HCT116 (cell line): ENCODE data around the gene EIF3A. TPM values are rescaled to one million over a fixed set of nuclear protein-coding genes. Genes with fewer than 3 reads are reported as not detected.
A peak's percentile ranks its signal among the peaks of the same experiment; 100 is the strongest.

ENCODE experiments used
- ATAC-seq: fragments of 200-7000 bp; cut with Tn5 transposase; 2 replicates; pipeline ENCODE4 v1.9.1; 2020; ENCODE audit warnings: mild to moderate bottlenecking, moderate library complexity
- BruUV-seq: library from RNA; stranded (reverse); fragments of 400-500 nt; replicated peaks from 2 replicates; lab custom pipeline; 2021; lab: Mats Ljungman, UMichigan
- CTCF ChIA-PET: fragments of 300-600 bp; sonication (Branson Sonifier 250); formaldehyde crosslinking; loops from one replicate; lab custom pipeline; 2021; ENCODE audit warnings: antibody characterized with exemption; lab: Charles Lee
- POLR2A ChIA-PET: fragments of 300-600, 350-600 bp; sonication (Branson Sonifier 250); formaldehyde crosslinking; loops from one replicate; lab custom pipeline; 2021; ENCODE audit warnings: antibody characterized with exemption; lab: Charles Lee
- RAD21 ChIA-PET, 2 experiments: fragments of 300-600 bp; sonication (Branson Sonifier 250); formaldehyde crosslinking; loops; one replicate each; lab custom pipeline; 2023; ENCODE audit warnings: low total read pairs in 2 of 2; ENCODE audit not compliant: uncharacterized antibody in 2 of 2, unreplicated experiment in 2 of 2, low non-redundant PET in 1 of 2; lab: Charles Lee
- DNase-seq: peaks from one replicate; pipeline ENCODE4 v3.0.0-alpha.2; 2010; ENCODE audit warnings: low read depth, low spot score
- H2AFZ ChIP-seq: fragments of 200-600 bp; shearing (Covaris generic), sonication (generic); 2 replicates; pipeline ENCODE4 v1.6.1; 2017; ENCODE audit warnings: low read depth, mixed run types, mixed read lengths, antibody characterized with exemption, low read length; ENCODE audit not compliant: poor library complexity, severe bottlenecking
- H3K27ac ChIP-seq: 2 replicates; pipeline ENCODE4 v1.5.1; 2012; ENCODE audit warnings: low read depth, low read length
- H3K27me3 ChIP-seq: fragments of 200-600 bp; sonication (generic); 2 replicates; pipeline ENCODE4 v1.6.1; 2016; ENCODE audit warnings: mixed run types, low read length, mixed read lengths; ENCODE audit not compliant: insufficient read depth
- H3K36me3 ChIP-seq, 2 experiments: fragments of 200-500 bp in 1 of 2; fragments of 200-600 bp in 1 of 2; sonication (Bioruptor generic) in 1 of 2; sonication (generic) in 1 of 2; 2 replicates each; pipeline versions ENCODE4 v1.5.1 to v1.6.1; 2014 to 2016; ENCODE audit warnings: low read length in 2 of 2, inconsistent platforms in 1 of 2, mixed read lengths in 1 of 2, mixed run types in 1 of 2; ENCODE audit not compliant: insufficient read depth in 2 of 2, control insufficient read depth in 1 of 2
- H3K4me1 ChIP-seq, 2 experiments: fragments of 200-600 bp in 1 of 2; sonication (generic) in 1 of 2; 2 replicates each; pipeline versions ENCODE4 v1.5.1 to v1.6.1; 2012 to 2017; ENCODE audit warnings: low read length in 2 of 2, inconsistent platforms in 1 of 2, mild to moderate bottlenecking in 1 of 2, mixed read lengths in 1 of 2, mixed run types in 1 of 2, moderate library complexity in 1 of 2; ENCODE audit not compliant: insufficient read depth in 2 of 2, control insufficient read depth in 1 of 2
- H3K4me2 ChIP-seq: fragments of 200-600 bp; sonication (generic); 2 replicates; pipeline ENCODE4 v1.6.1; 2017; ENCODE audit warnings: mixed run types, low read length, mixed read lengths
- H3K4me3 ChIP-seq, 2 experiments: fragments of 200-600 bp in 1 of 2; sonication (generic) in 1 of 2; replicated peaks in 1 of 2; 2 replicates each; pipeline ENCODE4 v1.5.1; 2011 to 2016; ENCODE audit warnings: low read length in 2 of 2, control low read depth in 1 of 2, low read depth in 1 of 2, mild to moderate bottlenecking in 1 of 2, mixed read lengths in 1 of 2, mixed run types in 1 of 2
- H3K79me2 ChIP-seq: fragments of 200-600 bp; sonication (generic); 2 replicates; pipeline ENCODE4 v1.6.1; 2017; ENCODE audit warnings: mild to moderate bottlenecking, mixed run types, low read length, moderate library complexity, mixed read lengths; ENCODE audit not compliant: insufficient read depth
- H3K9ac ChIP-seq: fragments of 200-600 bp; sonication (generic); 2 replicates; pipeline ENCODE4 v1.6.1; 2016; ENCODE audit warnings: low read length, mixed read lengths
- H3K9me2 ChIP-seq: fragments of 200-600 bp; sonication (generic), shearing (Covaris generic); 2 replicates; pipeline ENCODE4 v1.6.1; 2017; ENCODE audit warnings: mixed run types, mild to moderate bottlenecking, moderate library complexity; ENCODE audit not compliant: insufficient read depth
- H3K9me3 ChIP-seq, 2 experiments: fragments of 200-500 bp in 1 of 2; fragments of 200-600 bp in 1 of 2; sonication (Bioruptor generic) in 1 of 2; sonication (generic) in 1 of 2; 2 replicates each; pipeline ENCODE4 v1.6.1; 2014 to 2017; ENCODE audit warnings: low read length in 2 of 2, mixed read lengths in 2 of 2, inconsistent platforms in 1 of 2, low read depth in 1 of 2, mild to moderate bottlenecking in 1 of 2, mixed run types in 1 of 2, moderate library complexity in 1 of 2; ENCODE audit not compliant: control insufficient read depth in 1 of 2, insufficient read depth in 1 of 2
- H4K20me1 ChIP-seq: fragments of 200-600 bp; sonication (generic), shearing (Covaris generic); 2 replicates; pipeline ENCODE4 v1.6.1; 2017; ENCODE audit warnings: mixed run types, mild to moderate bottlenecking, moderate library complexity; ENCODE audit not compliant: insufficient read depth
- ATF3 ChIP-seq: IDR thresholded peaks from 2 replicates; pipeline ENCODE4 v1.6.1; 2012
- CBX3 ChIP-seq: IDR thresholded peaks from 2 replicates; pipeline ENCODE4 v1.6.1; 2012; ENCODE audit warnings: low read depth
- CTCF ChIP-seq, 3 experiments: fragments of 200-600 bp in 1 of 3; sonication (generic) in 1 of 3; IDR thresholded peaks in 2 of 3; conservative IDR thresholded peaks in 1 of 3; 2 replicates each; pipeline ENCODE4 v1.5.1; 2012 to 2017; ENCODE audit warnings: low read depth in 2 of 3, low read length in 2 of 3, antibody characterized with exemption in 1 of 3, borderline replicate concordance in 1 of 3, control low read depth in 1 of 3, mild to moderate bottlenecking in 1 of 3, mixed read lengths in 1 of 3, mixed run types in 1 of 3, moderate library complexity in 1 of 3; ENCODE audit not compliant: insufficient read depth in 1 of 3
- EGR1 ChIP-seq: IDR thresholded peaks from 2 replicates; pipeline ENCODE4 v1.6.1; 2012; ENCODE audit warnings: low read depth
- ELF1 ChIP-seq: IDR thresholded peaks from 2 replicates; pipeline ENCODE4 v1.6.1; 2012; ENCODE audit warnings: low read depth, borderline replicate concordance
- EZH2 ChIP-seq: fragments of 200-600 bp; sonication (generic); IDR thresholded peaks from 2 replicates; pipeline ENCODE4 v1.6.1; 2017; ENCODE audit warnings: antibody characterized with exemption, mixed run types
- EZH2phosphoT487 ChIP-seq: fragments of 200-600 bp; IDR thresholded peaks from 2 replicates; pipeline ENCODE4 v1.6.1; 2018; ENCODE audit warnings: antibody characterized with exemption, borderline replicate concordance
- FOSL1 ChIP-seq: IDR thresholded peaks from 2 replicates; pipeline ENCODE4 v1.6.1; 2012; ENCODE audit warnings: low read depth
- JUND ChIP-seq: IDR thresholded peaks from 2 replicates; pipeline ENCODE4 v1.6.1; 2012
- MAX ChIP-seq: IDR thresholded peaks from 2 replicates; pipeline ENCODE4 v1.6.1; 2012
- POLR2A ChIP-seq: IDR thresholded peaks from 2 replicates; pipeline ENCODE4 v1.7.0; 2011; ENCODE audit warnings: borderline replicate concordance; ENCODE audit not compliant: insufficient read depth, insufficient read length; ENCODE audit errors: extremely low read depth
- POLR2AphosphoS5 ChIP-seq: IDR thresholded peaks from 2 replicates; pipeline ENCODE4 v1.6.1; 2011; ENCODE audit warnings: mild to moderate bottlenecking, low read depth, low read length, moderate library complexity
- RAD21 ChIP-seq: IDR thresholded peaks from 2 replicates; pipeline ENCODE4 v1.6.1; 2012; ENCODE audit warnings: low read depth, mild to moderate bottlenecking
- SIN3A ChIP-seq: IDR thresholded peaks from 2 replicates; pipeline ENCODE4 v1.6.1; 2012; ENCODE audit warnings: low read depth
- SP1 ChIP-seq: IDR thresholded peaks from 2 replicates; pipeline ENCODE4 v1.6.1; 2012; ENCODE audit warnings: low read depth
- SRF ChIP-seq: IDR thresholded peaks from 2 replicates; pipeline ENCODE4 v1.6.1; 2012; ENCODE audit warnings: low read depth
- TCF7L2 ChIP-seq: IDR thresholded peaks from 2 replicates; pipeline ENCODE4 v1.7.0; 2011; ENCODE audit warnings: borderline replicate concordance, inconsistent platforms; ENCODE audit not compliant: insufficient read depth, insufficient read length; ENCODE audit errors: extremely low read depth
- YY1 ChIP-seq: IDR thresholded peaks from 2 replicates; pipeline ENCODE4 v1.6.1; 2011; ENCODE audit warnings: low read length, low read depth, moderate library complexity, mild to moderate bottlenecking; ENCODE audit not compliant: insufficient replicate concordance; ENCODE audit errors: extremely low read depth
- ZFX ChIP-seq: fragments of 450-650 bp; IDR thresholded peaks from 2 replicates; pipeline ENCODE4 v1.6.1; 2017
- ZNF274 ChIP-seq: fragments of 200-500 bp; sonication (Bioruptor generic); IDR thresholded peaks from 2 replicates; pipeline ENCODE4 v1.6.1; 2014; ENCODE audit warnings: mild to moderate bottlenecking, low read depth, low read length, inconsistent platforms
- intact Hi-C: fragments of 100-400 bp; cut with micrococcal nuclease; formaldehyde crosslinking; loops from 2 replicates; pipeline ENCODE4 v1.10.0; 2022
- total RNA-seq: library from RNA; stranded (reverse); gene quantifications from one replicate; pipeline ENCODE4 v1.2.1, GENCODE V29; 2021; ENCODE audit not compliant: unreplicated experiment

Gene EIF3A
- total RNA-seq, 1 experiment from 2014 or later, result 271 TPM

DNA sequence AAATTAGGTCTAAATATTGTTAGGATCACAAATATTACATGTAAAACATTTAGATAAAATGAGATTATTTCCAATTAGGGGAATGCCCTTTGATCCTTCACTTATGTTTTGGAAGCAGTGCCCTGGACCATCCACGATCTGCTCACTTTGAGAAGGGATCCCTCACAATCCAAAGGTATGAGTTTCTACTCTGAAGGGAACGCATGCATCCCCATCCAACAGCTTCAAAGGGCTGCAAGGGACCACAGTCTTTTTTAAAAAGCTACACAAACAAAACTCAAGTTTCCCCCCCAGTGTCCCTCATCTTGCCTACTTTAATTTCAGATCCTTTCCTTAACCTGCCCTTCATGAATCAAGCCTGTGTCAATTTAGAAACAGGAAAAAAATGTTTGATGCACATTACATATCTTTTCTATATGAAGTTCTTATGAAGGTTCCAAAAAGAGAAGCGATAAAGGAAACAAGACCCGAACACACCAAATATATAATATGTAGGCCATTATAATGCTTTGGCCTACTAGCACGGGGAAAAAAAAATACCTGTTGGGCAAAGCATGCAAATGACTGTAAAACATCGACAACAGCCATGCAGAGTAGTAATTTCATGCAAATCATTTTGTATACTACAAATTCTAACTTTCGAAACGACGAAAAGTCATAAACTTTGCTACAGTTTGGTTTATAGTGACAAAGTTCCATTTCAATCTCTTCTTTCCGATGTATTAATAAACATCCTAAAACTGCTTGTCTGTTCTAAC, 2.0 kb downstream of the EIF3A start:
- CTCF ChIA-PET, result no interaction called here
- TF ChIP-seq TCF7L2, result no peak
- TF ChIP-seq SRF, result no peak
- TF ChIP-seq EZH2phosphoT487, result no peak
- TF ChIP-seq, all 23 proteins: peak for 0
- peaks cover 5 to 37% of the 10 kb centered on the region in 2 experiments; a peak in 3 of 4 replicates for H3K36me3 ChIP-seq
- no peak overlapping the region for H3K27ac ChIP-seq
- BruUV-seq, result no TSS peak
- peaks cover 48% of the 10 kb centered on the region for H4K20me1 ChIP-seq
- H3K9ac ChIP-seq, result peak overlapping the region; percentile 100
- intact Hi-C loops, result loop anchor here (1.0 kb wide), 1 partner anchor 26 kb away; the partner anchor contains the start of gene DENND10
- ATAC-seq (no peak), DNase-seq (no peak)
- H3K27me3 ChIP-seq, result no peaks in the 10 kb centered on the region
- no peaks in the 10 kb centered on the region for H3K9me2 ChIP-seq
- no peaks in the 10 kb centered on the region for H3K9me3 ChIP-seq
- peaks cover 22 to 40% of the 10 kb centered on the region in 2 experiments for H3K4me1 ChIP-seq
- peak overlapping the region; percentile 83 to 98 for H3K4me3 ChIP-seq
- H2AFZ ChIP-seq, result no peak overlapping the region
- POLR2A ChIA-PET, result no interaction called here
- peaks cover 80% of the 10 kb centered on the region for H3K79me2 ChIP-seq
- RAD21 ChIA-PET, result no interaction called here
- peak overlapping the region; percentile 87 for H3K4me2 ChIP-seq

- peaks cover 46 to 68% of the 10 kb centered on the region in 2 experiments for H3K36me3 ChIP-seq
- CTCF ChIA-PET, result no interaction called here
- H3K4me3 ChIP-seq, result no peak overlapping the region
- no peak overlapping the region for H2AFZ ChIP-seq
- peaks cover 100% of the 10 kb centered on the region for H3K79me2 ChIP-seq
- no peak overlapping the region for H3K27ac ChIP-seq
- no TSS peak for BruUV-seq
- intact Hi-C loops, result loop anchor here (5.0 kb wide), 1 partner anchor 36 kb away; no protein-coding TSS in a partner anchor
- no peak for TF ChIP-seq EZH2phosphoT487
- no peak for TF ChIP-seq SP1
- no peak for TF ChIP-seq ZNF274
- TF ChIP-seq ATF3, result no peak
- TF ChIP-seq RAD21, result no peak
- no peak for TF ChIP-seq POLR2A
- TF ChIP-seq EZH2, result no peak
- no peak for TF ChIP-seq ELF1
- no peak for TF ChIP-seq EGR1
- TF ChIP-seq SIN3A, result no peak
- TF ChIP-seq POLR2AphosphoS5, result no peak
- TF ChIP-seq ZFX, result no peak
- TF ChIP-seq JUND, result no peak
- TF ChIP-seq CTCF (IDR thresholded peaks at IDR 0.05 in 2 of 3, conservative IDR thresholded peaks at IDR 0.05 in 1 of 3; ENCODE audit: borderline replicate concordance in 1 of 3, insufficient read depth in 1 of 3, low read depth in 2 of 3, low read length in 2 of 3), result no peak
- no peak for TF ChIP-seq MAX
- TF ChIP-seq TCF7L2, result no peak
- no peak for TF ChIP-seq CBX3
- TF ChIP-seq YY1, result no peak
- TF ChIP-seq FOSL1, result no peak
- DNase-seq (no peak), ATAC-seq (no peak)
- H3K27me3 ChIP-seq, result no peaks in the 10 kb centered on the region
- H3K9ac ChIP-seq, result no peak overlapping the region
- H3K4me2 ChIP-seq, result no peak overlapping the region
- no peaks in the 10 kb centered on the region for H3K9me3 ChIP-seq
- H3K9me2 ChIP-seq, result no peaks in the 10 kb centered on the region
- H3K4me1 ChIP-seq, result peaks cover 17 to 23% of the 10 kb centered on the region in 2 experiments
- POLR2A ChIA-PET, result no interaction called here
- peaks cover 75% of the 10 kb centered on the region for H4K20me1 ChIP-seq
- RAD21 ChIA-PET, result no interaction called here
Observed at GRCh38 chr10:119073584-119073983, 7.0 kb downstream of the EIF3A start.
